Measurements from ENCODE around the gene ZBTB20. TPM values are rescaled to one million over a fixed set of nuclear protein-coding genes. Genes with fewer than 3 reads are reported as not detected.

The ZBTB20 gene
- total RNA-seq, 1 experiment from 2014 or later, result 26.5 TPM

- Histone ChIP-seq H3K9me3 (ENCODE audit: insufficient read depth, low read depth) (no peaks in the 10 kb centered on the region), H3K4me1 (replicated peaks; ENCODE audit: insufficient read depth) (no peaks in the 10 kb centered on the region), H4K20me1 (ENCODE audit: insufficient read depth) (no peaks in the 10 kb centered on the region; the same call in 1 of the 2 replicates), H2AFZ (no peak overlapping the region), H3K79me2 (ENCODE audit: low read depth) (no peaks in the 10 kb centered on the region), H3K4me3 (no peak overlapping the region), H3K27me3 (ENCODE audit: insufficient read depth, low read depth) (no peaks in the 10 kb centered on the region), H3K27ac (no peak overlapping the region), H3K4me2 (no peak overlapping the region), H3F3A (ENCODE audit: insufficient read depth, low read depth) (no peaks in the 10 kb centered on the region), H3K36me3 (ENCODE audit: low read depth) (no peaks in the 10 kb centered on the region), H3K9me2 (ENCODE audit: insufficient read depth) (no peaks in the 10 kb centered on the region)
- no TSS peak for BruUV-seq (replicated peaks)
- DNase-seq, result no peak
- ChIA-PET POLR2A (ENCODE audit: unreplicated experiment) (no interaction called here), CTCF (no interaction called here)
- TF ChIP-seq CTCF (conservative IDR thresholded peaks at IDR 0.05), result no peak
- TF ChIP-seq EZH2 (IDR thresholded peaks at IDR 0.05; ENCODE audit: low read depth), result no peak
- intact Hi-C loops (cut with micrococcal nuclease; ENCODE audit: unreplicated experiment), result no loop called here
Observed at GRCh38 chr3:114585687-114586086, 561.4 kb downstream of the ZBTB20 start.

- H2AFZ ChIP-seq, result no peak overlapping the region
- H3F3A ChIP-seq (ENCODE audit: insufficient read depth, low read depth), result no peaks in the 10 kb centered on the region
- H3K4me3 ChIP-seq, result no peak overlapping the region
- no peak overlapping the region for H3K4me2 ChIP-seq
- no peaks in the 10 kb centered on the region for H3K36me3 ChIP-seq (ENCODE audit: low read depth)
- intact Hi-C loops (cut with micrococcal nuclease; ENCODE audit: unreplicated experiment), result no loop called here
- CTCF ChIA-PET, result interaction anchor here (0.7 kb wide), 1 partner anchor 13 kb away, joined by 3 read pairs; no protein-coding TSS in a partner anchor
- no peaks in the 10 kb centered on the region for H3K9me2 ChIP-seq (ENCODE audit: insufficient read depth)
- TF ChIP-seq EZH2 (IDR thresholded peaks at IDR 0.05; ENCODE audit: low read depth), result no peak
- TF ChIP-seq CTCF (conservative IDR thresholded peaks at IDR 0.05), result no peak
- H4K20me1 ChIP-seq (ENCODE audit: insufficient read depth), result no peaks in the 10 kb centered on the region; the same call in 1 of the 2 replicates
- H3K79me2 ChIP-seq (ENCODE audit: low read depth), result no peaks in the 10 kb centered on the region
- H3K27ac ChIP-seq, result no peak overlapping the region
- H3K4me1 ChIP-seq (replicated peaks; ENCODE audit: insufficient read depth), result no peaks in the 10 kb centered on the region
- DNase-seq, result no peak
- no peaks in the 10 kb centered on the region for H3K27me3 ChIP-seq (ENCODE audit: insufficient read depth, low read depth)
- no peaks in the 10 kb centered on the region for H3K9me3 ChIP-seq (ENCODE audit: insufficient read depth, low read depth)
- no TSS peak for BruUV-seq (replicated peaks)
- POLR2A ChIA-PET (ENCODE audit: unreplicated experiment), result no interaction called here
Observed at GRCh38 chr3:114584734-114585371, 562.2 kb downstream of the ZBTB20 start.

- Histone ChIP-seq H3K4me3 (no peak overlapping the region), H3K27ac (no peak overlapping the region), H3K4me1 (replicated peaks; ENCODE audit: insufficient read depth) (no peaks in the 10 kb centered on the region), H3F3A (ENCODE audit: insufficient read depth, low read depth) (no peaks in the 10 kb centered on the region), H3K9me3 (ENCODE audit: insufficient read depth, low read depth) (no peaks in the 10 kb centered on the region), H4K20me1 (ENCODE audit: insufficient read depth) (no peaks in the 10 kb centered on the region), H3K36me3 (ENCODE audit: low read depth) (no peaks in the 10 kb centered on the region), H3K9me2 (ENCODE audit: insufficient read depth) (no peaks in the 10 kb centered on the region), H3K27me3 (ENCODE audit: insufficient read depth, low read depth) (no peaks in the 10 kb centered on the region), H3K4me2 (no peak overlapping the region), H2AFZ (no peak overlapping the region), H3K79me2 (ENCODE audit: low read depth) (no peaks in the 10 kb centered on the region)
- no peak for DNase-seq
- no TSS peak for BruUV-seq (replicated peaks)
- TF ChIP-seq EZH2 (IDR thresholded peaks at IDR 0.05; ENCODE audit: low read depth) (no peak), CTCF (conservative IDR thresholded peaks at IDR 0.05) (no peak)
- ChIA-PET CTCF (no interaction called here), POLR2A (ENCODE audit: unreplicated experiment) (no interaction called here)
- intact Hi-C loops (cut with micrococcal nuclease; ENCODE audit: unreplicated experiment), result no loop called here
Observed at GRCh38 chr3:114582929-114583328, 564.2 kb downstream of the ZBTB20 start.

All from PC-9 (cell line).